PFSK-1 (cell line): Measurements from ENCODE around the gene PEX12.

Experiments
- POLR2AphosphoS5 ChIP-seq: IDR thresholded peaks from 2 replicates; pipeline ENCODE4 v1.6.1; 2012; ENCODE audit warnings: low read depth, mild to moderate bottlenecking, control low read depth, low read length, moderate library complexity
- REST ChIP-seq, 2 experiments: IDR thresholded peaks; 2 replicates each; pipeline versions ENCODE4 v1.6.1 to v1.8.0; 2011 to 2012; ENCODE audit warnings: low read depth in 2 of 2, low read length in 2 of 2, control low read depth in 1 of 2, inconsistent platforms in 1 of 2, mild to moderate bottlenecking in 1 of 2, moderate library complexity in 1 of 2; ENCODE audit not compliant: insufficient read depth in 1 of 2
- SIN3A ChIP-seq: IDR thresholded peaks from 2 replicates; pipeline ENCODE4 v1.6.1; 2012; ENCODE audit warnings: mild to moderate bottlenecking, low read length, moderate library complexity, borderline replicate concordance; ENCODE audit not compliant: insufficient read depth
- TAF1 ChIP-seq: IDR thresholded peaks from 2 replicates; pipeline ENCODE4 v1.6.1; 2012; ENCODE audit warnings: low read length, control low read depth, borderline replicate concordance; ENCODE audit not compliant: insufficient read depth

DNA sequence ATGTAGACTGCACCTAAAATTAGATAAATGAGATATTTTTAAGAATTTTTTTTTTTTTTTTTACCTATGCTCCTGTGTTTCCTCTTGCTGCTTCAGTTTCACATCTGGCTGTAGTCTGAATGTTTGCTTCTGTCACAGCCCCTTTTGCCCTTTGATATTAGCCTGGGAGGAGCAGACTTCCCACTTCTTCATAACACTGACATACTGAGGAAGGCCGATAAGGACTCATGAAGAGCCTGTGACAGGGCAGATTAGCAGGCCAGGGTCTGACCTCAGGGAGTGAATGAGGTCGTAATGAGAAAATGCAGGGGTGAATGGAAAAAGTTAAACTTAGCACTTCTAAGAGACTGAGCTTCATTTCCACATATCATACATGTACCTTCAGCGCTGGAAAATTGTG lies 17.7 kb downstream of the PEX12 start, which contains the start of gene SLFN14:
- TF ChIP-seq POLR2AphosphoS5 (no peak), TAF1 (no peak), REST (IDR thresholded peaks at IDR 0.05; ENCODE audit: insufficient read depth in 1 of 2, low read depth in 2 of 2, low read length in 2 of 2) (no peak), SIN3A (no peak)
